H9 (cell line): Measurements from ENCODE around the gene JAK1. TPM values are rescaled to one million over a fixed set of nuclear protein-coding genes. Genes with fewer than 3 reads are reported as not detected.
A peak's percentile ranks its signal among the peaks of the same experiment; 100 is the strongest.
"Not testable (repeated sequence)": the region's sequence is repeated elsewhere in the genome, so short reads cannot be mapped to it uniquely, and the experiment has no call there.

Experiments
- DNase-seq: peaks from one replicate; pipeline ENCODE4 v3.0.0-alpha.2; 2017
- H2AFZ ChIP-seq: one replicate; pipeline ENCODE4 v1.6.1; 2013; ENCODE audit warnings: mild to moderate bottlenecking, low read length, control low read depth, moderate library complexity
- H2AK5ac ChIP-seq: 2 replicates; pipeline ENCODE4 v1.6.1; 2013; ENCODE audit warnings: low read length, control low read depth, mixed read lengths; ENCODE audit not compliant: insufficient read length
- H2BK120ac ChIP-seq: one replicate; pipeline ENCODE4 v1.6.1; 2013; ENCODE audit warnings: low read depth, mild to moderate bottlenecking, low read length, control low read depth, inconsistent platforms; ENCODE audit not compliant: poor library complexity, severe bottlenecking
- H2BK12ac ChIP-seq: 2 replicates; pipeline ENCODE4 v1.6.1; 2013; ENCODE audit warnings: low read length, control low read depth, mixed read lengths, low read depth; ENCODE audit not compliant: insufficient read length
- H2BK15ac ChIP-seq: 2 replicates; pipeline ENCODE4 v1.6.1; 2013; ENCODE audit warnings: low read depth, low read length, control low read depth
- H2BK20ac ChIP-seq: one replicate; pipeline ENCODE4 v1.6.1; 2013; ENCODE audit warnings: low read depth, mild to moderate bottlenecking, low read length, control low read depth, inconsistent platforms; ENCODE audit not compliant: poor library complexity, severe bottlenecking
- H2BK5ac ChIP-seq: 2 replicates; pipeline ENCODE4 v1.6.1; 2013; ENCODE audit warnings: low read length, control low read depth, mixed read lengths; ENCODE audit not compliant: insufficient read length
- H3K14ac ChIP-seq: 2 replicates; pipeline ENCODE4 v1.6.1; 2013; ENCODE audit warnings: low read length, control low read depth; ENCODE audit not compliant: insufficient read depth
- H3K18ac ChIP-seq: 2 replicates; pipeline ENCODE4 v1.6.1; 2013; ENCODE audit warnings: low read depth, mild to moderate bottlenecking, mixed read lengths, low read length, control low read depth; ENCODE audit not compliant: insufficient read length
- H3K23ac ChIP-seq: 2 replicates; pipeline ENCODE4 v1.6.1; 2013; ENCODE audit warnings: low read length, control low read depth, mixed read lengths, low read depth; ENCODE audit not compliant: insufficient read length
- H3K23me2 ChIP-seq: 2 replicates; pipeline ENCODE4 v1.6.1; 2013; ENCODE audit warnings: low read depth, mild to moderate bottlenecking, mixed read lengths, low read length, control low read depth; ENCODE audit not compliant: insufficient read length, poor library complexity, severe bottlenecking
- H3K27ac ChIP-seq: 2 replicates; pipeline ENCODE4 v1.5.1; 2013; ENCODE audit warnings: low read length, control low read depth, mixed read lengths, low read depth; ENCODE audit not compliant: insufficient read length
- H3K27me3 ChIP-seq: 2 replicates; pipeline ENCODE4 v1.6.1; 2013; ENCODE audit warnings: low read length, control low read depth, inconsistent platforms; ENCODE audit not compliant: insufficient read depth
- H3K4ac ChIP-seq: 2 replicates; pipeline ENCODE4 v1.6.1; 2013; ENCODE audit warnings: low read depth, mild to moderate bottlenecking, control low read depth, inconsistent platforms, low read length, moderate library complexity
- H3K4me1 ChIP-seq: 2 replicates; pipeline ENCODE4 v1.6.1; 2013; ENCODE audit warnings: low read length, control low read depth, inconsistent platforms; ENCODE audit not compliant: insufficient read depth
- H3K4me2 ChIP-seq: 2 replicates; pipeline ENCODE4 v1.6.1; 2013; ENCODE audit warnings: low read length, control low read depth, mixed read lengths; ENCODE audit not compliant: insufficient read length, insufficient read depth
- H3K56ac ChIP-seq: 2 replicates; pipeline ENCODE4 v1.6.1; 2013; ENCODE audit warnings: low read depth, mild to moderate bottlenecking, mixed read lengths, low read length, control low read depth; ENCODE audit not compliant: insufficient read length
- H3K79me1 ChIP-seq: 2 replicates; pipeline ENCODE4 v1.6.1; 2013; ENCODE audit warnings: low read depth, mild to moderate bottlenecking, moderate library complexity, low read length, control low read depth, inconsistent platforms; ENCODE audit not compliant: insufficient read depth, poor library complexity, severe bottlenecking
- H3K79me2 ChIP-seq: 2 replicates; pipeline ENCODE4 v1.6.1; 2013; ENCODE audit warnings: low read length, control low read depth, inconsistent platforms; ENCODE audit not compliant: insufficient read depth
- H3K9ac ChIP-seq: 2 replicates; pipeline ENCODE4 v1.6.1; 2013; ENCODE audit warnings: low read length, control low read depth, mixed read lengths; ENCODE audit not compliant: insufficient read length; ENCODE audit errors: extremely low read depth
- H3K9me3 ChIP-seq: one replicate; pipeline ENCODE4 v1.6.1; 2013; ENCODE audit warnings: low read depth, low read length, inconsistent platforms; ENCODE audit not compliant: control insufficient read depth
- H3T11ph ChIP-seq: one replicate; pipeline ENCODE4 v1.6.1; 2013; ENCODE audit warnings: mild to moderate bottlenecking, low read length, control low read depth, inconsistent platforms
- H4K20me1 ChIP-seq: one replicate; pipeline ENCODE4 v1.6.1; 2013; ENCODE audit not compliant: control insufficient read depth, insufficient read length, insufficient read depth
- H4K5ac ChIP-seq: 2 replicates; pipeline ENCODE4 v1.6.1; 2013; ENCODE audit warnings: low read depth, mild to moderate bottlenecking, mixed read lengths, low read length, control low read depth; ENCODE audit not compliant: insufficient read length
- H4K8ac ChIP-seq: replicated peaks from 2 replicates; pipeline ENCODE4 v1.6.1; 2013; ENCODE audit warnings: low read length, control low read depth, mixed read lengths, low read depth; ENCODE audit not compliant: insufficient read length
- H4K91ac ChIP-seq: 2 replicates; pipeline ENCODE4 v1.6.1; 2013; ENCODE audit warnings: low read depth, mild to moderate bottlenecking, moderate library complexity, mixed read lengths, low read length, control low read depth; ENCODE audit not compliant: insufficient read length
- H3K27ac Mint-ChIP-seq, 3 experiments: 2 replicates in 2 of 3; 3 replicates in 1 of 3; pipeline ENCODE4 v1.8.0; 2020 to 2021; ENCODE audit warnings: mixed read lengths in 3 of 3, mild to moderate bottlenecking in 1 of 3, moderate library complexity in 1 of 3
- H3K27me3 Mint-ChIP-seq: 2 replicates; pipeline ENCODE4 v1.8.0; 2021; ENCODE audit warnings: low read depth, mild to moderate bottlenecking, moderate library complexity, mixed read lengths
- H3K36me3 Mint-ChIP-seq, 3 experiments: 2 replicates in 2 of 3; 3 replicates in 1 of 3; pipeline ENCODE4 v1.8.0; 2020 to 2021; ENCODE audit warnings: low read depth in 3 of 3, mixed read lengths in 3 of 3; ENCODE audit not compliant: insufficient read depth in 1 of 3
- H3K4me1 Mint-ChIP-seq, 2 experiments: 2 replicates each; pipeline ENCODE4 v1.8.0; 2020; ENCODE audit warnings: mixed read lengths in 2 of 2
- H3K4me3 Mint-ChIP-seq, 2 experiments: 2 replicates in 1 of 2; 3 replicates in 1 of 2; pipeline ENCODE4 v1.8.0; 2020 to 2021; ENCODE audit warnings: mild to moderate bottlenecking in 2 of 2, mixed read lengths in 2 of 2, moderate library complexity in 1 of 2
- H3K9me3 Mint-ChIP-seq, 2 experiments: 2 replicates in 1 of 2; 3 replicates in 1 of 2; pipeline ENCODE4 v1.8.0; 2020; ENCODE audit warnings: mild to moderate bottlenecking in 2 of 2, mixed read lengths in 2 of 2, moderate library complexity in 1 of 2
- WGBS: extraction: QIAGEN DNeasy Blood & Tissue Kit; methylation state at CpG from one replicate; pipeline ENCODE4 v1.1.7; 2013; ENCODE audit warnings: missing lambda C conversion rate, low lambda C conversion rate, mixed read lengths; ENCODE audit not compliant: insufficient read length; ENCODE audit errors: extremely low coverage; 5-methylcytosine and 5-hydroxymethylcytosine counted together
- total RNA-seq: library from RNA; stranded (reverse); gene quantifications from 2 replicates; pipeline ENCODE4 v1.2.1, GENCODE V29; 2021
- TF ChIP-seq, protein P1 (sequence below): fragments of 200-600 bp; sonication (generic); conservative IDR thresholded peaks from 3 replicates; pipeline ENCODE4 v1.8.0; 2021; ENCODE audit warnings: antibody characterized with exemption, mild to moderate bottlenecking

The JAK1 gene
- total RNA-seq, 1 experiment from 2014 or later, result 12.8 TPM

DNA sequence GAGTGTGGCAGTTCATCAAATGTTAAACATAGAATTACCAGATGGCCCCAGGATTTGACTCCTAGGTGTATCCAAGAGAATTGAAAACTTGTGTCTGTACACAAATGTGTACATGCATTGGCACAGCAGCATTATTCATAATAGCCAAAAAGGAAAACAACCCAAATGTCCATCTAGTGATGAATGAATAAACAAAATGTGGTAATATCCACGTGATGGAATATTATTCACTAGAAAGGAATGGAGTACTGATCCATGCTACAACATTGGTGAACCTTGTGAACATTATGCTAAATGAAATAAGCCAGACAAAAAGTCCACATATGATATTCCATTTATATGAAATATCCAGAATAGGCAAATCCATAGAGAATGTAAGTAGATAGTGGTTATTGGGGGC lies 143.7 kb downstream of the JAK1 start:
- Histone ChIP-seq H4K5ac (no peak overlapping the region), H2BK120ac (no peak overlapping the region), H3K9ac (no peak overlapping the region), H2BK5ac (no peak overlapping the region), H2BK15ac (no peak overlapping the region), H3K27me3 (no peaks in the 10 kb centered on the region), H3K56ac (no peak overlapping the region), H3K23ac (no peak overlapping the region), H4K91ac (no peak overlapping the region), H3T11ph (no peak overlapping the region), H3K4me1 (no peaks in the 10 kb centered on the region), H3K4ac (no peak overlapping the region), H2AFZ (no peak overlapping the region), H4K20me1 (no peaks in the 10 kb centered on the region), H3K14ac (no peak overlapping the region), H2BK20ac (no peak overlapping the region), H2BK12ac (no peak overlapping the region), H3K18ac (no peak overlapping the region), H4K8ac (no peak overlapping the region), H3K79me1 (no peaks in the 10 kb centered on the region), H3K79me2 (no peaks in the 10 kb centered on the region), H2AK5ac (no peak overlapping the region), H3K27ac (no peak overlapping the region), H3K4me2 (no peak overlapping the region), H3K23me2 (no peaks in the 10 kb centered on the region), H3K9me3 (no peaks in the 10 kb centered on the region)
- Mint-ChIP-seq H3K9me3 (peaks cover 0 to under 1% of the 10 kb centered on the region in 2 experiments; a peak in 2 of 5 replicates), H3K4me3 (no peak overlapping the region), H3K36me3 (peaks cover 2 to 16% (median 3%) of the 10 kb centered on the region in 3 experiments), H3K4me1 (peaks cover 0 to 8% of the 10 kb centered on the region in 2 experiments; a peak in 2 of 4 replicates), H3K27ac (peak overlapping the region in 1 of 3 experiments; percentile 11; a peak in 1 of 7 replicates), H3K27me3 (no peaks in the 10 kb centered on the region)
- TF ChIP-seq, protein P1, sequence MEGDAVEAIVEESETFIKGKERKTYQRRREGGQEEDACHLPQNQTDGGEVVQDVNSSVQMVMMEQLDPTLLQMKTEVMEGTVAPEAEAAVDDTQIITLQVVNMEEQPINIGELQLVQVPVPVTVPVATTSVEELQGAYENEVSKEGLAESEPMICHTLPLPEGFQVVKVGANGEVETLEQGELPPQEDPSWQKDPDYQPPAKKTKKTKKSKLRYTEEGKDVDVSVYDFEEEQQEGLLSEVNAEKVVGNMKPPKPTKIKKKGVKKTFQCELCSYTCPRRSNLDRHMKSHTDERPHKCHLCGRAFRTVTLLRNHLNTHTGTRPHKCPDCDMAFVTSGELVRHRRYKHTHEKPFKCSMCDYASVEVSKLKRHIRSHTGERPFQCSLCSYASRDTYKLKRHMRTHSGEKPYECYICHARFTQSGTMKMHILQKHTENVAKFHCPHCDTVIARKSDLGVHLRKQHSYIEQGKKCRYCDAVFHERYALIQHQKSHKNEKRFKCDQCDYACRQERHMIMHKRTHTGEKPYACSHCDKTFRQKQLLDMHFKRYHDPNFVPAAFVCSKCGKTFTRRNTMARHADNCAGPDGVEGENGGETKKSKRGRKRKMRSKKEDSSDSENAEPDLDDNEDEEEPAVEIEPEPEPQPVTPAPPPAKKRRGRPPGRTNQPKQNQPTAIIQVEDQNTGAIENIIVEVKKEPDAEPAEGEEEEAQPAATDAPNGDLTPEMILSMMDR, result no peak
- no CpG with 5 or more reads among the region's 1 CpG for WGBS
- no peak for DNase-seq

DNA sequence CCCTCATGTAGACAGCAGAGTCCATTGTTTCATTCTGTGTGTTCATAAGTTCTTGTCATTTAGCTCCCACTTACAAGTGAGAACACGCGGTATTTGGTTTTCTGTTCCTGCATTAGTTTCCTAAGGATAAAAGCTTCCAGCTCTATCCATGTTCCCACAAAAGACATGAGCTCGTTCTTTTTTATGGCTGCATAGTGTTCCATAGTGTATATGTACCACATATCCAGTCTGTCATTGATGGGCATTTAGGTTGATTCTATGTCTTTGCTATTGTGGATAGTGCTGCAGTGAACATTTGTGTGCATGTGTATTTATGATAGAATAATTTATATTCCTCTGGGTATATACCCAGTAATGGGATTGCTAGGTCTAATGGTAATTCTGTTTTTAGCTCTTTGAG lies 145.8 kb downstream of the JAK1 start:
- not testable (repeated sequence) for H3K4me3 Mint-ChIP-seq, H3K27me3 Mint-ChIP-seq, H4K91ac ChIP-seq, H3K9me3 ChIP-seq, H2BK12ac ChIP-seq, H3K27ac ChIP-seq, H3K4ac ChIP-seq, H2AFZ ChIP-seq, H4K20me1 ChIP-seq, H3K14ac ChIP-seq, H4K5ac ChIP-seq, H3K4me1 ChIP-seq, H3K56ac ChIP-seq, H3T11ph ChIP-seq, H3K18ac ChIP-seq, H3K27ac Mint-ChIP-seq, H3K9me3 Mint-ChIP-seq, H4K8ac ChIP-seq, H3K79me2 ChIP-seq, H2BK15ac ChIP-seq, H2BK20ac ChIP-seq, H2BK120ac ChIP-seq, H3K4me2 ChIP-seq, DNase-seq, H3K23ac ChIP-seq, H3K79me1 ChIP-seq, H3K23me2 ChIP-seq, H3K9ac ChIP-seq, H3K4me1 Mint-ChIP-seq, H2AK5ac ChIP-seq, H2BK5ac ChIP-seq, H3K27me3 ChIP-seq
- WGBS, result no CpG with 5 or more reads among the region's 3 CpGs
- H3K36me3 Mint-ChIP-seq, result peaks cover 15 to 31% (median 19%) of the 10 kb centered on the region in 3 experiments
